ENCODE results near the gene ZNF143.

Gene ZNF143

DNA sequence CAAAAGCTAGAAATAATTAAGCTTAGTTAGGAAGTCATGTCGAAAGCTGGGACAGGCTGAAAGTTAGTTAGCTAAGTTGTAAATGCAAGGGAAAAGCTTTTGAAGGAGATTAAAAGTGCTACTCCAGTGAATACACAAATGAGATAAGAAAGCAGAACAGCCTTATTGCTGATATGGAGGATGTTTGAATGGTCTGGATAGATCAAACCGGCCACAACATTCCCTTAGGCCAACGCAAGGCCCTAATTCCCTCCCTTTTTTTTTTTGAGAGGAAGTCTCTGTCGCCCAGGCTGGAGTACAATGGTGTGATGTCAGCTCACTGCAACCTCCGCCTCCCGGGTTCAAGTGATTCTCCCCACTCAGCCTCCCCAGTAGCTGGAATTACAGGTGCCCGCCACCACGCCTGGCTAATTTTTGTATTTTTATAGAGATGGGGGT, 89.4 kb downstream of the ZNF143 start:
- no peak for DNase-seq

- no peak for DNase-seq
These were observed 100.6 kb downstream of the ZNF143 start for GRCh38 chr11:9561279-9561982.

GRCh38 chr11:9562716-9563115, 101.9 kb downstream of the ZNF143 start:
- peak; percentile 13 for DNase-seq

- no peak for DNase-seq
These were observed 102.5 kb downstream of the ZNF143 start for GRCh38 chr11:9563196-9563730.

GRCh38 chr11:9565822-9566560, 105.2 kb downstream of the ZNF143 start:
- peak; percentile 78 for DNase-seq

GRCh38 chr11:9566561-9567063, 105.8 kb downstream of the ZNF143 start:
- no peak for DNase-seq

- DNase-seq, result no peak
These were observed 106.6 kb downstream of the ZNF143 start for GRCh38 chr11:9567401-9567800.

GRCh38 chr11:9568161-9568853, 107.5 kb downstream of the ZNF143 start:
- no peak for DNase-seq

DNA sequence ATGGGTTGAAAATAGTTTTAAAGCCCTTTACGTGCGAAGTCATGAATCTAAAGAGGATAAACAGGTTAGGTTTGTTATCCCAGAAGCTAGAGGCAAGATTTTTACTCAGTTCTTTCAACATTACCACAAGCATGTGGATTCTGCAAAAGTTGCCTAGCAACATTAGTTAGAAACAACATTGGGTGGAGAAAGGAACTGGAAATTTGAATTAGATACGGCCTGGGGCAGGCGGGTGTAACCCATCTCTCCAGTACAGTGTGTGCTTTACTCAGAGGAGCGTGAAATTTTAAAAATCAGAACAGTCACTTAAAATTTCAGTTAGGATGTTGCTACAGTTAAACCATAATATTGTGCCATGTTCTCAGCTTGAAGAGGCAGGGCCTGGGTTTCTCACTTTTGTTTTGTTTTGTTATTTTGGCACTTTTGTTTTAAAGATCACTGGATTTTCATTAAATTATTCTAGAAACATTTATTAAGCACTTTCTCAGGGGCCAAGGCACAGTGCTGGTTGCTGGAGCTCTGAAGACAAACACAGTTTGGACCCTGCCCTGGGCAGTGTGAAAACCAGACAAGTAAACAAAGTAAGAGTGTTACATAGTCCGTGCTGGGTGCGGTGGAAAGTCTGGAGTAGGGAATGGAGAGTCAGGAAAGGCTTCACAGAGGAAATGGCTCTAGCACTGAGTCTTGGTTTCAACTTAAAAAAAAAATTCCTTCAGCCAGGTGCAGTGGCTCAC, 108.2 kb downstream of the ZNF143 start:
- DNase-seq, result no peak

DNA sequence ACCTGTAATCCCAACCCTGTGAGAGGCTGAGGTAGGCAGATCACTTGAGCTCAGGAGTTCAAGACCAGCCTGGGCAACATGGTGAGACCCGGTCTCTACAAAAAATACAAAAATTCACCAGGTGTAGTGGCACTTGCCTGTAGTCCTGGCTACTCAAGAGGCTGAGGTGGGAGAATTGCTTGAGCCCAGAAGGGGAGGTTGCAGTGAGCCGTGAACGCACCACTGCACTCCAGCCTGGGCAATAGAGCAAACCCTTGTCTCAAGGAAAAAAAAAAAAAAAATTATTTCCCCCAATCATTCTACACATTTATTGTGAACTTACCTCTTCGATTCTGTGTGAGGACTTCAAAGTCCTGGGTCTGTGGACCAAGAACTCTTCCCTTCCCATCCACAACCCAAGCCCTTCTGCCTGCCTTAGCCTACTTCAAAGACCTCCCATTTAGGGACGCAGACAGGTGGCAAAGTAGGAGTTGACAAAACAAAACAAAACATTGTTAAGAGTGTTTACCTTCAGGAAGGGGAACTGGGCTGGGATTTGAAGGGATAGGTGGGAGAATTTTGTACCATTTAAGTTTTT, 108.9 kb downstream of the ZNF143 start:
- DNase-seq, result no peak

- no peak for DNase-seq
These were observed 109.7 kb downstream of the ZNF143 start for GRCh38 chr11:9570313-9571025.

GRCh38 chr11:9571071-9571762, 110.4 kb downstream of the ZNF143 start:
- no peak for DNase-seq

- DNase-seq, result no peak
These were observed 110.9 kb downstream of the ZNF143 start for GRCh38 chr11:9571763-9572115.

GRCh38 chr11:9573052-9573774, 112.4 kb downstream of the ZNF143 start, which contains the start of gene WEE1:
Gene WEE1 (plus strand): TSS chr11:9573670. CDS start chr11:9573934, 264 bp downstream.
- DNase-seq, result peak; percentile 98

- DNase-seq, result peak; percentile 4
These were observed 113.2 kb downstream of the ZNF143 start for GRCh38 chr11:9573775-9574621.

DNA sequence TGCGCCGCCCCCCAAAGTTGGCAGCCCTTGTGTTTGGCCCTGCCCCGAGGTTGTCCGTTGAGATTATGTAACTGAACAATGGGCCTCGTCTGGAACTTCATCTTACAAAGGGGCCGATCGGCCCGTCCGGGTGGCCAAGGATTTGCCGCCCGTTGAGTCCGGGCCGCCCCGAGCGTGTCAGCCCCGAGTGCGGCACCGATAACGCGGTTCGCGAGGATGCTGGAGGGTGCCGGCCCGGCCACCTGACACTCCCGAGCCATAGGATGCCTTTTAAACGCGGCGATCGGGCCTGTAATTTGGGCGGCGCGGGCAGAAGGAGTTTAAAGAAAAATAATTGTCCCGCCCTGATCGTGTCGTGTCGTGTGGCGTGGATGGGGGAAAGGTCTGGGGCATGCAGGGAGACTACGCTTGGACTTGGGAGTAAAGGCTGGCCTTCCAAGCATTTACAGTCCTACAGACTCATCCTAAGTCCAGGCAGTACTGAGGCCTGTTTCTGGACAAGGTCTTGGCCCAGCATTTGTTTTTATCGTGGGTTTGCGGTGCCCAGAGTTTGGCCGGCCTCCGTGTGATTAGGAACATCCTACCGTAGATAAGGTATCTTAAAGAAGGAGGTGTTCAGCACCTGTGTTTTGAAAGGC, 113.9 kb downstream of the ZNF143 start:
- DNase-seq, result peak; percentile 13

- no peak for DNase-seq
These were observed 114.7 kb downstream of the ZNF143 start for GRCh38 chr11:9575260-9576240.

Measured in stimulated activated CD4-positive, alpha-beta T cell treated with anti-CD3 and anti-CD28 coated beads, Interleukin-1b, Interleukin-23, amount 100 ng/mL, for 48 hours (primary cell).